RWPE2 (cell line): Measurements from ENCODE around the gene PABPC1L.
A peak's percentile ranks its signal among the peaks of the same experiment; 100 is the strongest.
"Not testable (repeated sequence)": the region's sequence is repeated elsewhere in the genome, so short reads cannot be mapped to it uniquely, and the experiment has no call there.

Experiments
- ATAC-seq: fragments of 200-7000 bp; cut with Tn5 transposase; 3 replicates; pipeline ENCODE4 v1.9.1; 2021; ENCODE audit warnings: low read depth
- DNase-seq: peaks from one replicate; pipeline ENCODE4 v3.0.0-alpha.2; 2020; ENCODE audit warnings: low spot score
- H3K27ac ChIP-seq: fragments of 450-650 bp; 2 replicates; pipeline ENCODE4 v1.5.1; 2017; ENCODE audit warnings: mild to moderate bottlenecking; ENCODE audit not compliant: poor library complexity, severe bottlenecking
- H3K27me3 ChIP-seq: fragments of 250-450 bp; sonication (Bioruptor Pico); 2 replicates; pipeline ENCODE4 v1.5.1; 2021; ENCODE audit warnings: mild to moderate bottlenecking, moderate library complexity; ENCODE audit not compliant: insufficient read depth, poor library complexity, severe bottlenecking
- H3K36me3 ChIP-seq: fragments of 250-450 bp; sonication (Bioruptor Pico); 2 replicates; pipeline ENCODE4 v1.5.1; 2020; ENCODE audit warnings: low read depth, mild to moderate bottlenecking, moderate library complexity
- H3K4me1 ChIP-seq: fragments of 250-450 bp; sonication (Bioruptor Pico); 2 replicates; pipeline ENCODE4 v1.5.1; 2021; ENCODE audit warnings: mild to moderate bottlenecking, moderate library complexity; ENCODE audit not compliant: insufficient read depth, poor library complexity, severe bottlenecking
- H3K4me3 ChIP-seq: fragments of 250-450 bp; sonication (Bioruptor Pico); 2 replicates; pipeline ENCODE4 v1.5.1; 2021; ENCODE audit warnings: mild to moderate bottlenecking, moderate library complexity; ENCODE audit not compliant: severe bottlenecking
- H3K9me3 ChIP-seq: fragments of 250-450 bp; sonication (Bioruptor Pico); 2 replicates; pipeline ENCODE4 v1.5.1; 2021; ENCODE audit warnings: mild to moderate bottlenecking, moderate library complexity; ENCODE audit not compliant: severe bottlenecking
- TF ChIP-seq, protein P1 (sequence below): fragments of 450-650 bp; IDR thresholded peaks from one replicate; pipeline ENCODE4 v1.5.1; 2017; ENCODE audit warnings: mild to moderate bottlenecking, moderate library complexity; ENCODE audit not compliant: poor library complexity, severe bottlenecking

Gene PABPC1L

DNA sequence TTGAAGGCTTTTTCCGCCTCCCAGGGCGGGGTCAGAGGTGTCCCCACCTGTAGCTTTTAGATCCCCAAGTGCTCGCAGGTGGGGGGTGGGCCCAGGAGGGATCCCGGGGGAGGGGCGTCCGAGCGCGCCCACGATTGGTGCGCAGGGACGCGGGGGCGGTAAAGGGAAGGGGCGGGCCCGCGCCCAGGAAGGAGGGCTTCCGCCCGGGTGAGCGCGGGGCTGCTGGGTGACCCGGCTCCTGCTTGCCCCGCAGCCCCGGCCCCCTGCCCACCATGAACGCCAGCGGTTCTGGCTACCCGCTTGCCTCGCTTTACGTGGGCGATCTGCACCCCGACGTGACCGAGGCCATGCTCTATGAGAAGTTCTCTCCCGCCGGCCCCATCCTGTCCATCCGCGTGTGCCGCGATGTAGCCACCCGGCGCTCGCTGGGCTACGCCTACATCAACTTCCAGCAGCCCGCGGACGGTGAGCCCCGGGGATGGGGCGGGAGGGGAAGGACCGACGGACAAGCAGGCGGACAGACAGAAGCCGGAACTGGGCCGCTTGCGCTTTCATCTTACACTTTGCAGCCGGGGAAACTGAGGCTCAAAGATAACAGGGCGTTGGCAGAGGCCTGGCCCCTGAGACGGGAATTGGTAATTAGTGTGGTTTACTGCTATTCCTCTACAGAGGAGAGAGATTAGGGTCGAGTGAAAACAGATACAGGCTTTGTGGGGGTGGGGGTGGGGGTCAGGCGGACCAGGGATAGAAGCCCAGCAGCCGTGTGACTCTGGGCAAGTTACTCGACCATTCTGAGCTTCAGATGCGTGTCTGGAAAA lies at the start of gene PABPC1L:
Gene PABPC1L (plus strand): TSS at position 189 of the 818 bp plus-strand sequence. CDS start 84 bp downstream, at position 273.
- peak within 1 kb of the TSS; percentile 39 for H3K27ac ChIP-seq
- no peaks in the 10 kb centered on the region for H3K9me3 ChIP-seq
- peaks cover 68% of the 10 kb centered on the region for H3K36me3 ChIP-seq
- TF ChIP-seq, protein P1, sequence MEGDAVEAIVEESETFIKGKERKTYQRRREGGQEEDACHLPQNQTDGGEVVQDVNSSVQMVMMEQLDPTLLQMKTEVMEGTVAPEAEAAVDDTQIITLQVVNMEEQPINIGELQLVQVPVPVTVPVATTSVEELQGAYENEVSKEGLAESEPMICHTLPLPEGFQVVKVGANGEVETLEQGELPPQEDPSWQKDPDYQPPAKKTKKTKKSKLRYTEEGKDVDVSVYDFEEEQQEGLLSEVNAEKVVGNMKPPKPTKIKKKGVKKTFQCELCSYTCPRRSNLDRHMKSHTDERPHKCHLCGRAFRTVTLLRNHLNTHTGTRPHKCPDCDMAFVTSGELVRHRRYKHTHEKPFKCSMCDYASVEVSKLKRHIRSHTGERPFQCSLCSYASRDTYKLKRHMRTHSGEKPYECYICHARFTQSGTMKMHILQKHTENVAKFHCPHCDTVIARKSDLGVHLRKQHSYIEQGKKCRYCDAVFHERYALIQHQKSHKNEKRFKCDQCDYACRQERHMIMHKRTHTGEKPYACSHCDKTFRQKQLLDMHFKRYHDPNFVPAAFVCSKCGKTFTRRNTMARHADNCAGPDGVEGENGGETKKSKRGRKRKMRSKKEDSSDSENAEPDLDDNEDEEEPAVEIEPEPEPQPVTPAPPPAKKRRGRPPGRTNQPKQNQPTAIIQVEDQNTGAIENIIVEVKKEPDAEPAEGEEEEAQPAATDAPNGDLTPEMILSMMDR, result no peak
- H3K27me3 ChIP-seq, result no peaks in the 10 kb centered on the region
- H3K4me1 ChIP-seq, result peaks cover 8% of the 10 kb centered on the region
- DNase-seq (peak; percentile 95), ATAC-seq (peak; percentile 89)
- peak within 1 kb of the TSS; percentile 58 for H3K4me3 ChIP-seq

DNA sequence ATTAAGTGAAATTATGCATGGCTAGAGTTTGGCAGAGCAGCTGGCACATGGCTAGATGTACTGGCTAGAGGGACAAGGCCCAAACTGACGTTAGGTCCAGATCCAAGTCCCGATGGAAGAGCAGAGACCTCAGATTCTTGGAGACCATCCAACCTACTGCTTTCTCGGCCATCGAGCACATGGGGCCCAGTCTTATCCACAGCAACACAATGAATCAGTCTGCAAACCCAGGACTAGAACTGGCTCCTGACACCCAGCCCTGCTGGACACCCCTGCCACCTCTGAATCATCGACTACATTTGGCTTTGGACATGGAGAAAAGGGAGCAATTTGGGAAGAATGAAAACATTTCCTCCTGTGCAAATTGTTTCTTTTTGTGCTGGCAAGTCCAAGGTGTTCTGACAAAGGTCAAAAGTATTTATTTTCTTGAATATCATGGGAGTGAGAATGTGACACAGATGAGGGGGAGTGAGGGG lies 48.3 kb upstream of the PABPC1L start:
- Histone ChIP-seq H3K4me3 (no peak overlapping the region), H3K4me1 (peaks cover 20% of the 10 kb centered on the region), H3K36me3 (no peaks in the 10 kb centered on the region), H3K9me3 (no peaks in the 10 kb centered on the region), H3K27me3 (no peaks in the 10 kb centered on the region), H3K27ac (peak overlapping the region; percentile 67)
- TF ChIP-seq, protein P1, result no peak
- peak; percentile 81 for ATAC-seq
- DNase-seq, result no peak

DNA sequence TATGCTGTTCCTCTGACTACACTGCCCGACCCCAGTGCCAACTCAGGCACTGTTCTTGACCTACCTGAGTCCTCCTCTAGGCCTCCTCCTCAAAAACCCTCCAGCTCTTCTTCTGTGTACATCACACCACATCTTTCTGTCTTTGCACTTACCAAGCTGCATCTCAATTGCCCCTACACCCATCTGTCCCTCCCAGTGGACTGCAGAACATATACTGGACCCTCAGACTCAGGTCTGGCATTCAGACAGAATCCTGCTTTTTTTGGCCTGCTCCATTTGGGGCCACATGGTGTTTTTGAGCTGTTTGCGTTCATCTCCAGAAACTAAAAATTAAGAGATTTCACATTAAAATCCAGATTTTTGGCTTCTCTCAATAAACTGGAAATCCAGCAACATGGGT lies 47.6 kb upstream of the PABPC1L start:
- peak; percentile 36; the same call in 2 of the 3 replicates for ATAC-seq
- H3K4me3 ChIP-seq, result no peak overlapping the region
- H3K36me3 ChIP-seq, result no peaks in the 10 kb centered on the region
- no peaks in the 10 kb centered on the region for H3K27me3 ChIP-seq
- no peaks in the 10 kb centered on the region for H3K9me3 ChIP-seq
- TF ChIP-seq, protein P1, result no peak
- peak overlapping the region; percentile 67 for H3K27ac ChIP-seq
- H3K4me1 ChIP-seq, result peaks cover 20% of the 10 kb centered on the region
- no peak for DNase-seq

DNA sequence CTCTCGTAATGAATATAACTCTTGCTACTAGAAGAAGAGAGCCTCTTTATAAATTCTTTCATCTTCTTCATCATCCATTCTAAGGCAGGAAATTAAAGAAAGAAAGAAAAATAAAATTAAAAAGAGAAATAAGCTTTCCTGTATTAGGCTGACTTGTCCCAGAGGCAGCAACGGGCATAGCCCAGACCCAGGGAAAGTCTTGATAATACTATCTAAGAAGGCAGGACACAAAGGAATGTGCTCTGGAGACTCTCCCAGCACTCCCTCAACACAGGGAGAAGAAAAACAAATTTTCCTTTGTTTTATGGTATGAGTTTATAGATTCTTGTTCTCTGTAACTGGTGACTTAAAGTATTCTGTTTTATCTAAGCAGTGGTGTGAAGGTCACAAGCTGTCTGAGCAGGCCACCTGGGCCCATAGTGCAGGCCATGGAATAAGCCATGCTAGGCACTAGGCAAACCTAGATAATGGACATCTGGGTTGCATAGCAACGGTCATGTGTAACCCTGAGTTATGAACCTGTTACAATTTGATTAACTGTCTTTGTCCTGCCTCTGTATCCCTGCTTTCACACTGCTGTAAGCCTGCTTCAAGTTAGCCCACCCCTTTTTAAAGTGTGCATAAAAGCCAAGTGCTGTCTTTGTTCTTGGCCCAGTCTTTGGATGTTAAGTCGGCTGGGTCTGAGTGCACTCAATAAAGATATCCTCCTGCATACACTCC lies 46.3 kb upstream of the PABPC1L start:
- peak overlapping the region; percentile 67 for H3K27ac ChIP-seq
- H3K4me3 ChIP-seq, H3K27me3 ChIP-seq, DNase-seq, H3K36me3 ChIP-seq, H3K9me3 ChIP-seq, ATAC-seq: not testable (repeated sequence)
- peaks cover 25% of the 10 kb centered on the region for H3K4me1 ChIP-seq

DNA sequence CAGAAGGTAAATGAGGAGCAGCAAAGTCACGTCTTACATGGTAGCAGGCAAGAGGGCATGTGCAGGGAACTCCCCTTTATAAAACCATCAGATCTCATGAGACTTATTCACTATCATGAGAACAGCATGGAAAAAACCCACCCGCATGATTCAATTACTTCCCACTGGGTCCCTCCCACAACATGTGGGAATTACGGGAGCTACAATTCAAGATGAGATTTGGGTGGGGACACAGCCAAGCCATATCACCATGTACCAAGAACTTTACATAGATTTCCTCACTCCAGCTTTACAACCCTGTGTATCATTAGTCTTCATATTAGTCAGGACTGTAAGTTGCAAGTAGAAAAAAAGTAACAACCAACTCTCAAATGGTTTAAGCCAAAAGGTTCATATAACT lies 45.4 kb upstream of the PABPC1L start:
- not testable (repeated sequence) for H3K4me3 ChIP-seq, H3K27me3 ChIP-seq, H3K27ac ChIP-seq, H3K36me3 ChIP-seq, ATAC-seq, H3K9me3 ChIP-seq, DNase-seq
- H3K4me1 ChIP-seq, result peaks cover 25% of the 10 kb centered on the region
